Chondrocyte (in vitro differentiated cells): Measurements from ENCODE around the gene SIN3B. TPM values are rescaled to one million over a fixed set of nuclear protein-coding genes. Genes with fewer than 3 reads are reported as not detected.

Source experiments
- DNase-seq: peaks from one replicate; pipeline ENCODE4 v3.0.0; 2021; ENCODE audit warnings: mixed read lengths, low spot score
- H3K27ac Mint-ChIP-seq: one replicate; pipeline ENCODE4 v1.8.0; 2021; ENCODE audit warnings: mild to moderate bottlenecking, moderate library complexity, mixed read lengths; ENCODE audit not compliant: unreplicated experiment
- H3K27me3 Mint-ChIP-seq: 2 replicates; pipeline ENCODE4 v1.8.0; 2021; ENCODE audit warnings: low read depth, mixed read lengths
- H3K36me3 Mint-ChIP-seq: 2 replicates; pipeline ENCODE4 v1.8.0; 2021; ENCODE audit warnings: low read depth, mixed read lengths
- H3K4me1 Mint-ChIP-seq: 2 replicates; pipeline ENCODE4 v1.8.0; 2021; ENCODE audit warnings: low read depth, mild to moderate bottlenecking, mixed read lengths
- H3K4me3 Mint-ChIP-seq: one replicate; pipeline ENCODE4 v1.8.0; 2021; ENCODE audit warnings: mild to moderate bottlenecking, moderate library complexity, mixed read lengths; ENCODE audit not compliant: unreplicated experiment
- H3K9me3 Mint-ChIP-seq: 2 replicates; pipeline ENCODE4 v1.8.0; 2021; ENCODE audit warnings: low read depth, mixed read lengths
- total RNA-seq: library from RNA; stranded (reverse); gene quantifications from 3 replicates; pipeline ENCODE4 v1.2.1, GENCODE V29; 2021
- TF ChIP-seq, protein P1 (sequence below): fragments of 200-600 bp; sonication (generic); IDR thresholded peaks from 2 replicates; pipeline ENCODE4 v1.5.0; 2021; ENCODE audit warnings: antibody characterized with exemption, mild to moderate bottlenecking, moderate library complexity

The SIN3B gene
- total RNA-seq, 1 donor from 2014 or later: 59.7 TPM

DNA sequence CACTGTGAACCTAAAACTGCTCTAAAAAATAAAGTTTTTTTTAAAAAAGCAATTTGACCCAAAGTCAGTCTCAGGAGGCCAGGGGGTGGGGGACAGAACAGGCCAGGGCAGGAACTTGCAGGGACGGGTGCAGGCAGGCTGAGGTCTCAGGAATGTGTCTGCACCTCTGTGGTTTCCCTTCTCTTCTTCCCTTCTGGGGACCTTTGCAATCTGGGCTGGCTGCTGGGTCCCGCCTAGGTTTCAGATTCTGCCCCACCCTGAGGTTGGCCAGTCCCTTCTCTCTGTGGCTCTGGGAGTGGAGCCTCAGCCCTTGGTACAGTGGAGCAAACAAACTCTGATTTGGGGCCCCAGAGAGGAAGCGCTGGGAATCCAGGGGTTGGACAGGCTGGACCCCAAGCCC lies 54.3 kb downstream of the SIN3B start:
- H3K4me1 Mint-ChIP-seq: peaks cover 4% of the 10 kb centered on the region
- DNase-seq: no peak
- TF ChIP-seq, protein P1, sequence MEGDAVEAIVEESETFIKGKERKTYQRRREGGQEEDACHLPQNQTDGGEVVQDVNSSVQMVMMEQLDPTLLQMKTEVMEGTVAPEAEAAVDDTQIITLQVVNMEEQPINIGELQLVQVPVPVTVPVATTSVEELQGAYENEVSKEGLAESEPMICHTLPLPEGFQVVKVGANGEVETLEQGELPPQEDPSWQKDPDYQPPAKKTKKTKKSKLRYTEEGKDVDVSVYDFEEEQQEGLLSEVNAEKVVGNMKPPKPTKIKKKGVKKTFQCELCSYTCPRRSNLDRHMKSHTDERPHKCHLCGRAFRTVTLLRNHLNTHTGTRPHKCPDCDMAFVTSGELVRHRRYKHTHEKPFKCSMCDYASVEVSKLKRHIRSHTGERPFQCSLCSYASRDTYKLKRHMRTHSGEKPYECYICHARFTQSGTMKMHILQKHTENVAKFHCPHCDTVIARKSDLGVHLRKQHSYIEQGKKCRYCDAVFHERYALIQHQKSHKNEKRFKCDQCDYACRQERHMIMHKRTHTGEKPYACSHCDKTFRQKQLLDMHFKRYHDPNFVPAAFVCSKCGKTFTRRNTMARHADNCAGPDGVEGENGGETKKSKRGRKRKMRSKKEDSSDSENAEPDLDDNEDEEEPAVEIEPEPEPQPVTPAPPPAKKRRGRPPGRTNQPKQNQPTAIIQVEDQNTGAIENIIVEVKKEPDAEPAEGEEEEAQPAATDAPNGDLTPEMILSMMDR: no peak
- H3K9me3 Mint-ChIP-seq: peaks cover 17% of the 10 kb centered on the region
- H3K36me3 Mint-ChIP-seq: peaks cover 23% of the 10 kb centered on the region
- no peak overlapping the region for H3K27ac Mint-ChIP-seq
- H3K27me3 Mint-ChIP-seq: no peaks in the 10 kb centered on the region
- H3K4me3 Mint-ChIP-seq: no peak overlapping the region

- TF ChIP-seq, protein P1: no peak
- Mint-ChIP-seq H3K9me3 (peaks cover 16% of the 10 kb centered on the region), H3K36me3 (peaks cover 12% of the 10 kb centered on the region), H3K27ac (no peak overlapping the region), H3K4me1 (peaks cover 6% of the 10 kb centered on the region), H3K27me3 (no peaks in the 10 kb centered on the region), H3K4me3 (no peak overlapping the region)
- DNase-seq: no peak
Measured at GRCh38 chr19:16885166-16885565, 56.0 kb downstream of the SIN3B start.

DNA sequence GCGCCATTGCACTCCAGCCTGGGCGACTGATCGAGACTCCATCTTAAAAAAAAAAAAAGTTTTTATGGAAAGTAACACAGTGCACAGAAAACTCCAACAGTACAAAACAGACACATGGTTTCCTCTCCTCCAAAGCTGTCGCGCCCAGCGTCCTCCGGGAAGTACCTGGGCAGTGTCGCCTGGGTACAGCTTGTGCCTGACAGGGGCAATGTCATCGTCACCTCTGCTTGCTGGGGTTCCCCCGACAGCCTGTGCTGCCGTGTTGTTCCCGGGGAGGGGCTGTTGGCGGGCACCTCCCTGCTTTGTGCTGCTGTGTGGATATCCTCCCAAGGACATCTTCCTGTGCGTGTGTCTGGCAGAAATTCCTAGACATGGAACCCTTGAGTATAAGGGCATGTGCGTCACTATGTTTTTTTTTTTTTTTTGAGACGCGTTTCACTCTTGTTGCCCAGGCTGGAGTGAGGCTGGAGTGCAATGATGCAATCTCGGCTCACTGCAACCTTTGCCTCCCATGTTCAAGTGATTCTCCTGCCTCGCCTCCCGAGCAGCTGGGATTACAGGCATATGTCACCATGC lies 57.2 kb downstream of the SIN3B start:
- H3K9me3 Mint-ChIP-seq: peaks cover 9% of the 10 kb centered on the region
- H3K4me3 Mint-ChIP-seq: no peak overlapping the region
- no peaks in the 10 kb centered on the region for H3K27me3 Mint-ChIP-seq
- H3K4me1 Mint-ChIP-seq: peaks cover 6% of the 10 kb centered on the region
- no peak for DNase-seq
- H3K36me3 Mint-ChIP-seq: peaks cover 3% of the 10 kb centered on the region
- peak overlapping the region; percentile 71 for H3K27ac Mint-ChIP-seq
- TF ChIP-seq, protein P1: no peak

- no peaks in the 10 kb centered on the region for H3K9me3 Mint-ChIP-seq
- H3K4me3 Mint-ChIP-seq: no peak overlapping the region
- H3K27ac Mint-ChIP-seq: no peak overlapping the region
- TF ChIP-seq, protein P1: no peak
- H3K36me3 Mint-ChIP-seq: no peaks in the 10 kb centered on the region
- peaks cover 6% of the 10 kb centered on the region for H3K4me1 Mint-ChIP-seq
- no peaks in the 10 kb centered on the region for H3K27me3 Mint-ChIP-seq
- no peak for DNase-seq
Measured at GRCh38 chr19:16887353-16888265, 58.4 kb downstream of the SIN3B start.

DNA sequence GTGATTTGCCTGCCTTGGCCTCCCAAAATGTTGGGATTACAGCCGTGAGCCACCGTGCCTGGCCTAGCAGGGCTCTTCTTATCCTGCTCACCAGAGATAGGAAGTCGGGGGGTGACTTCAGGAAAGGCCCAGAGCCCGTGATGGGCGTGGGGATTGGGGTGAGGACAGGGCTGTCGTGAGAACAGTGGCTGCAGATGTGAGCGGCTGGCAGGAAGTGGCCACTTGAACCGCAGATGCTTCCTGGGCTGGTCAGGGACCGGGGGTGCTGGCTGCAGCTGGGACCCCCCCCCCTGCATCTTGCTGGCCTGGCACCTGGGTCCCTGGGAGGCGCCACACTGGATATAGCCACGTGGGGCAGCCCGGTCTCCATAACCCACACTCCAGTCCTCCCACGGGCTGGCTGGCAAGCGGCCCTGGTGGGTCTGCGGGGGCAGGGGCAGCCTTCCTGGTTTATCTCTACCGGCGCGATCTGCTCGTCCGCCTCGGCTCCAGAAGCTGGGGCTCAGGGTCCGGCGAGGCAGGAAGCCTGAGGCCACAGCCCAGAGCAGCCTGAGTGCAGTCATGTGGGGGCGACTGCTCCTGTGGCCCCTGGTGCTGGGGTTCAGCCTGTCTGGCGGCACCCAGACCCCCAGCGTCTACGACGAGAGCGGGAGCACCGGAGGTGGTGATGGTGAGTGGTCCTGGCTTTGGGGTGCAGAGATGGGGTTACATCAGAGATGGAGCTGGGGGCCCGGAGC lies 59.6 kb downstream of the SIN3B start, which contains the start of gene F2RL3:
Gene F2RL3, plus strand, starts transcription at position 371 of the 737 bp plus-strand sequence. Its CDS starts 191 bp downstream, at position 562.
- peaks cover 2% of the 10 kb centered on the region for H3K4me1 Mint-ChIP-seq
- no peaks in the 10 kb centered on the region for H3K9me3 Mint-ChIP-seq
- H3K27me3 Mint-ChIP-seq: no peaks in the 10 kb centered on the region
- no peaks in the 10 kb centered on the region for H3K36me3 Mint-ChIP-seq
- DNase-seq: peak; percentile 87
- no peak within 1 kb of the TSS for H3K4me3 Mint-ChIP-seq
- H3K27ac Mint-ChIP-seq: no peak within 1 kb of the TSS
- TF ChIP-seq, protein P1: no peak
